ENCODE results near the gene EID1.
"Not testable (repeated sequence)": the region's sequence is repeated elsewhere in the genome, so short reads cannot be mapped to it uniquely, and the experiment has no call there.

The EID1 gene

GRCh38 chr15:48869966-48870365 is 8.0 kb upstream of the EID1 start:
- no peak for DNase-seq

DNA sequence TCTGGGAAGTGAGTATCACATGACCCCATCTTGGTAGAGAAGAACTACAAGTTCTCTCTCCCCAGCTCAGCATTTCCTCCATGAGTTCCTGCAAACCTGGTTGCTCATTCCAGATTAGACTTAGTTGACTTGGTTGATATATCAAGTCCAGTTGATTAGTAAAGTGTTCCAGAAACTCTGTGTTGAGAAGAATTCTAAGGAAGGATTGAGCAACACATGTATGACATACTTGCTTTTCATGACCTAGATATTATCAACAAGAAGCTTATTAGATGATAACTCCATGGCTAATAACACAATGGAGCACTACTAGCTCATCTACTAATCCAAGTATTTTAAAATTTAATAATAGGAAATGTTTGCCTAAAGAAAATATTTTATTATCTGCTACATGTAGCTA is 6.4 kb upstream of the EID1 start:
- no peak for DNase-seq

DNA sequence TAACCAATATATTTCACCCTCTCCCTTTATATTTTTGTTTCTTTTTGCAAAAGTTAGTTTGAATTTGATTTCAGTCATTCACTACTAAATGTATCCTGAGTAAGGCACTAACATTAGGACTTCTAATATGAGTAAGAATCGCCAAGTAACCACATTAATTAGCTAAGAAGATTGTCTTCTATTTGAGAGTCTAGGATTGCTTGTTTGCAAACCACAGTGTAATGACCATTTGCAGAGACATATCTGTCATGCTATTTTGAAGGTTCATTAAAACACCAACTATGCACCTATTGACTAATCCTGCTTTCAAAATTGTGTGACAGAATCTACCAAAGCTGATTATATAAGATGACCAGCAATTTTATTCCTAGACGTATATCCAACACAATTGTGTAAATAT is 5.3 kb upstream of the EID1 start:
- no peak for DNase-seq

DNA sequence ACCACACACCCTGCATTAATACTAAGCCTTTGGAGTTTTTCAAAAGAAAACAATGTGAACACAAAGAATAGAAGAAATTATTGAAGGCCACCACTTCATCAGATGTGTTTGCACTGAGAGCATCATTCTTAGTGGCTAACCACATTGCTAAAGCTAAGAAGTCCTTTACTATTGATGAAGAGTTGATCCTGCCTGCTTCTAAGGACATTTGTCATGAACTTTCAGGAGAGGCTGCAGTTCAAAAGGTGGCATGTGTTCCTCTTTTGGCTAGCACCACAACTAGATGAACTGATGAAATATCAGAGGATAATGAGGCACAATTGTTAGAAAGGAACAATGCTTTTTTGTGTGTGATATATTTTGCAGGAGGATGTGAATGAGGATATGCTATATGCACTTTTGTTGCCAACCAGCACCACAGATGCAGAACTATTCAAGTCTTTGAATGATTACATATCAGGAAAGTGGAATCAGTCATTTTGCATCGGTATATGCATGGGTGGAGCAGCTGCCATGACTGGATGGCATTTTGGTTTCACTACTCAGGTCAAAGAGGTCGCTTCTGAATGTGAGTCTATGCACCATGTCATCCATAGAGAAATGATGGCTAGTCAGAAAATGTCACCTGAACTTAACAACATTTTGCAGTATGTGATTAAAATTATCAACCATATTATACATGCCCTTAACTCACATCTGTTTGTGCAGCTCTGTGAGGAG is 2.5 kb upstream of the EID1 start:
- DNase-seq, result no peak

DNA sequence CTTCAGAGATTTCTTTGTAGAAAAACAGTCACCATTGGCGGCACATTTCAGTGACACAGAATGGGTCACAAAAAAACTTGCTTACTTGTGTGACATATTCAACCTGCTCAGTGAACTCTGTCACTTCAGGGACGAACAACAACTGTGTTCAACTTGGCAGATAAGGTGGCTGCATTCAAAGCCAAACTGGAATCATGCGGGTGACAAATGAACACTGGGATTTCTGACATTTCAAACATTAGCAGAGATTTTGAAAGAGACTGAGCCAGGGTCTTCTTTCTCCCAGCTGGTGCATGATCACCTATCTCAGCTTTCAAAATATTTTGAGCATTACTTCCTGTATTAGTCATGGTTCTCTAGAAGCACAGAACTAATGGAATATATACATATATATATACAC is 1.9 kb upstream of the EID1 start:
- no peak for DNase-seq

- DNase-seq, result no peak
These were observed 2.2 kb downstream of the EID1 start for GRCh38 chr15:48880070-48880634.

DNA sequence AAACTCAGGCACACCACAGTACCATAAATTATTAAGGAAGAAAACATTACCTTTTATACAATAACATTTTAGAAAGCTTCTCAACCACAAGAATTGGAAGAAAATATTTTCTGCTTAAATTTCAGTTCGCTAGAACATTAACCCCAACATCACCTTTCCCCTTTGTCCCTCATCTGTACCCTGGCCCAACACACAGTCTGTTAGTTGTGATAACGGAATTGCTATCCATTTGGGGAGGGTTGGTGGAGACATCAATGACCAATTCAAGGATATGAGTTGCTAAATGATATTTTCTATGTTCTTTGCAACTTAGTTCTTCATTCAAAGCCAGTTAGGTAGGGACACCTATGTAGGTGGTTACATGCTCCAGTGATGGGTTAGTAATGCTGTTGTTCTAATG is 5.8 kb downstream of the EID1 start:
- no peak for DNase-seq

- no peak for DNase-seq
These were observed 9.2 kb downstream of the EID1 start for GRCh38 chr15:48887144-48887543.

GRCh38 chr15:48888191-48888590 is 10.3 kb downstream of the EID1 start:
- DNase-seq, result no peak

GRCh38 chr15:48888836-48889235 is 10.9 kb downstream of the EID1 start:
- no peak for DNase-seq

DNA sequence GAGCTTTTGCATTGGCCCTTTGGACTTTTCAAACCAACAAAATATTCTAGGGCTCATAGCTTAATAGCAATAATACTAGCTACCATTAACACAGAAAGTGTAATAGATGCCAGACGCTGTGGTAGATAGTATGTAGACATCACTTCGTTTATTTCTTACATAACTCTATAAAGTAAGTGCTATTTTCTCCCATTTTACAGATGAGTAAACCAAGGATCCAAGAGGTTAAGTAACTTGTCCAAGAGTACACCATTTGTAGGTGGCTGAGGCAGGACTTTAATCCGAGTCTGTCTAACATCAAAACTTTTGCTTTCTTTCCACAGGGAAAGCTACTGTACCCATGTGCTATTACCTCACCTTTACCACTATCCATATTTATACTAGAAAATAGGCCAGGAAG is 12.0 kb downstream of the EID1 start:
- DNase-seq, result no peak

- no peak for DNase-seq
These were observed 12.5 kb downstream of the EID1 start for GRCh38 chr15:48890375-48890972.

GRCh38 chr15:48891232-48891765 is 13.4 kb downstream of the EID1 start:
- DNase-seq, result no peak

- no peak for DNase-seq
These were observed 15.4 kb downstream of the EID1 start for GRCh38 chr15:48893311-48893710.

DNA sequence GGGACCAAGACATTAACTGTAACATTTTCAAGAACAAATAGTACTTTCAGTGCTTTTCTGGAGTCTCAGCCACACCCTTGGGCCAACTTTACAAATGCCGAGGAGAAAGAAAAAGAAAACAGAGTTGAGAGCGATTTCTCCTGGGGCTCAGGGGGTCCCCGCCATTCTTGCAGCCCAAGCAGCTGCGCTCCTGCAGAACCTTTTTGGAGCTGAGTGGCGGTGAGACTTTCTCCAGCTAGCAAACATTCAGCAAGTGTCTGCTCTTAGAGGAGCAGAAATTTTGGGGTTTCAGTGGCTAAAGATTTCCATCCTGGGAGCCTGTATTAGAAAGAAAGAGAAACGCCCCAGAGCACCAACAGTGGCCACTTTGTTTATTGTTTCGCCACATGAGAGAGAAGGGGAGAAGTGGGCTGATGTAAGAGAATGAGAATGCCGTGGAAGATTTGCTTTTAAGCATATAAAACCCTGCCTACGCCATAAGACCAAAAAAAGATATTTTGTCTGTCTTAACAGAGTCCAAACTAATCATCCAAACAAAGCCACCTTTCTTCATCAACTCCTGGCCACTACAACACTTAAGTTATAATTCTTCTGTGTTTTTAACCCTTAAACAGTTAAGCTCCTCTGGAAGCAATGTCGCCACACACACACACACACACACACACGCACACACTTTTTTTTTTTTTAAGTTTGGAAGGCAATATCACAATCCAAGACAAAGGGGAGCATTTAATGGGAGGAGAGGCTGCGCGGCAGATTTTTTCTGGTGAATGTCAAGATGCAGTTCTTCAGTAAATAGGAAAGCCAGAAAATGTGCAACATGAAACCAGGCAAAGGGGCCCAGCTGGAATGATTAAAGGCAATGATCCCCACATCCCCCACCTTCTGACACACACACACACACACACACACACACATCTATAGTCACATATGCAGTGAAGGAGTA is 19.2 kb downstream of the EID1 start:
- DNase-seq, result no peak

- DNase-seq, result peak; percentile 4
These were observed 20.1 kb downstream of the EID1 start for GRCh38 chr15:48898032-48898431.

GRCh38 chr15:48898446-48898845 is 20.5 kb downstream of the EID1 start:
- DNase-seq, result no peak

DNA sequence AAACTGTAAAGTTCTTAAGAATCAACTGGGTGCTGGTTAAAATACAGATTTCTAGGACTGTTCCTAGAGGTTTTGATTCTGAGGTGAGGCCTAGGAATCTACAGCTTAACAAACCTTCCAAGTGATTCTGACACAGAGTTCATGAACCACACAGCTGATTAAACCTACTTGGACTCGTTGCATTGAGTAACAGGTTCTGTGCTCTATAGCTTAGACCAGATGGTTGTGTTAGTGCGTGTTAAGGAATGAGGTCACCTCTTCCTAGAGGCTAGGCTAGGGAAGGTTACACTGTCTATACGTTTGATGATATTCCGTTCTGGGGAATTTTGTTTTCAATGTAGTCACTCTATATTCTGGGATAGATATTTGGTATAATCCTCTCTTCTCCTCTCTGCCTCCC is 21.9 kb downstream of the EID1 start:
- no peak for DNase-seq

- no peak for DNase-seq
These were observed 26.8 kb downstream of the EID1 start for GRCh38 chr15:48904758-48905157.

GRCh38 chr15:48905216-48905615 is 27.3 kb downstream of the EID1 start:
- DNase-seq, result no peak

GRCh38 chr15:48905847-48906246 is 27.9 kb downstream of the EID1 start:
- DNase-seq, result no peak

DNA sequence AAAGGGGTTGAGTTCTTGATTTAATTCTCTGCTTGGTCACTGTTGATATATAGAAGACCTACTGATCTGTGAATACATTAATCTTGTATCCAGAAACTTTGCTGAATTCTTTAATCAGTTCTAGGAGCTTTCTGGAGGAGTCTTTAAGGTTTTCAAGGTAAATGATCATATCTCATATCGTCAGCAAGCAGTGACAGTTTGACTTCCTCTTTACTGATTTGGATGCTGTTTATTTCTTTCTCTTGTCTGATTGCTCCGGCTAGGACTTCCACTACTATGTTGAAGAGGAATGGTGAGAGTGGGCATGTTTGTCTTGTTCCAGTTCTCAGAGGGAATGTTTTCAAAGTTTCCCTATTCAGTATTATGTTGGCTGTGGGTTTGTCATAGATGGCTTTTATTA is 31.4 kb downstream of the EID1 start:
- DNase-seq, result not testable (repeated sequence)

- DNase-seq, result not testable (repeated sequence)
These were observed 32.6 kb downstream of the EID1 start for GRCh38 chr15:48910554-48910953.

All from GDM1 (cell line).